Skeletal muscle tissue (tissue), 4 donors: Measurements from ENCODE around the gene C6. TPM values are rescaled to one million over a fixed set of nuclear protein-coding genes. Genes with fewer than 3 reads are reported as not detected.

Experiments
- H3K27ac ChIP-seq: one replicate; pipeline ENCODE4 v1.7.0; 2013; ENCODE audit warnings: mild to moderate bottlenecking, low read depth, low read length, inconsistent platforms
- H3K27me3 ChIP-seq, 3 donors: one replicate each; pipeline ENCODE4 v1.7.0; 2013; ENCODE audit warnings: low read length in 3 of 3; ENCODE audit not compliant: control insufficient read depth in 3 of 3, insufficient read depth in 3 of 3
- H3K36me3 ChIP-seq, 3 donors: one replicate each; pipeline ENCODE4 v1.7.0; 2013; ENCODE audit warnings: low read length in 3 of 3; ENCODE audit not compliant: control insufficient read depth in 3 of 3, insufficient read depth in 3 of 3
- H3K4me1 ChIP-seq, 3 donors: one replicate each; pipeline ENCODE4 v1.7.0; 2013; ENCODE audit warnings: low read length in 3 of 3, mild to moderate bottlenecking in 3 of 3; ENCODE audit not compliant: control insufficient read depth in 3 of 3, insufficient read depth in 3 of 3
- H3K4me3 ChIP-seq, 3 donors: one replicate each; pipeline ENCODE4 v1.7.0; 2013; ENCODE audit warnings: low read length in 3 of 3
- H3K9ac ChIP-seq, 3 donors: one replicate each; pipeline ENCODE4 v1.7.0; 2013; ENCODE audit warnings: low read length in 3 of 3, mild to moderate bottlenecking in 3 of 3, moderate library complexity in 2 of 3, low read depth in 1 of 3
- H3K9me3 ChIP-seq, 3 donors: one replicate each; pipeline ENCODE4 v1.7.0; 2013; ENCODE audit warnings: low read length in 3 of 3; ENCODE audit not compliant: control insufficient read depth in 3 of 3
- total RNA-seq: library from RNA; depleted of rRNA; stranded (reverse); fragments of >200 nt; gene quantifications from one replicate; pipeline ENCODE4 v1.2.3, GENCODE V29; 2014
- donor health status: Osteomylitis.

C6 gene
- total RNA-seq, 1 donor from 2014 or later = not detected

DNA sequence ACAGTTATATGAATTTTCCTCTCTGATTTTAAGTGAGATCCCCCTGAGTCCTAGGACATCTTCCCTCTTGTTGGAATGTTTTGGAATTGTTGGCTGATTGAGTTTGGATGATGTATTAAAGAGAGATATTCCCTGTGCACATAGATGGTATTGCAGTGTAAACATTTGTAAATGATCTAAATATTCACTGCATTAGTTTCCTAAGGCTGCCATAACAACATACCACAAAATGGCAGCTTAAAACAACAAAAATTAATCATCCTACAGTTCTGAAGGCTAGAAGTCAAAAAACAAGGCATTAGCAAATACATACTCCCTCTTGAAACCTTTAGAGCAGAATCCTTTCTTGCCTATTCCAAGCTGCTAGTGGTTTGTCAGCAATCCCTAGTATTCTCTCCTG lies 104.1 kb downstream of the C6 start:
- Histone ChIP-seq H3K4me1 (no peaks in the 10 kb centered on the region), H3K36me3 (no peaks in the 10 kb centered on the region), H3K9me3 (no peaks in the 10 kb centered on the region), H3K9ac (no peak overlapping the region), H3K27me3 (no peaks in the 10 kb centered on the region), H3K27ac (no peak overlapping the region), H3K4me3 (no peak overlapping the region)

DNA sequence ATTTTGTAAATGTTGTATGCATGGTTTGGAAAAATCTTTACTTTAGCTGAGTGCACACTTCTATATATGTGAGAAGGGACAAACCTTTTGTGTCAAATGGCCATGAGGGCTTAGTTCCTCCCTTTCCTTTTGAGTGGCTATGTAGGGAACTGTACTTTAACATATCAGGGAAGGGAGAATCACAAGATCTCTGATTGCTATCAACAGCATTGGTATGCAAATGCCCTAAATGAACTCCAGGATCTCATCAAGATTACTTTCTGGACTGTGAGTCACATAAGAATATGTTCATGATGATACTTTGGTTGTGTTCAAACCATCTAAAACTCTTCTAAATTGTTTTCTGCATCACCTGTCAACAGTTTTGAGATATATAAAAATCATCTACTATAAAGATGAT lies 111.0 kb downstream of the C6 start:
- Histone ChIP-seq H3K36me3 (no peaks in the 10 kb centered on the region), H3K9ac (no peak overlapping the region), H3K27ac (no peak overlapping the region), H3K4me1 (no peaks in the 10 kb centered on the region), H3K27me3 (no peaks in the 10 kb centered on the region), H3K9me3 (no peaks in the 10 kb centered on the region), H3K4me3 (no peak overlapping the region)

DNA sequence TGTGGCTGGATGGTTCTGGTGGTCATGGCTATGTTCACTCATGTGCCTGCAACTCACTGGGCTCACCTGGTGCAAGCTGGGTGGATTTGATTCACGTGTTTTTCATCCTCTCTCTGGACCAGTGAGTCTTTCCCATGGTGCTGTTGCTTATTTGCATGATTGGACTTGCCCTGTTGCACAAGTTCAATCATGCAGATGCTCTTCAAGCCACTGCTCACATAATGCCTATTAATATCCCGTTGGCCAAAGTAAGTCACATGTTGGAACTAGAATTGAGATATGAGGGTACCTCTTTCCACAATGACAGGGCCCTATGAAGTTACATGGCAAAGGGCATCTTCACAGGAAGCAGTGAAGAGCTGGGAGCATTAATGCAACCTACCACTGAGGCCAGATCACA lies 115.7 kb downstream of the C6 start:
- Histone ChIP-seq H3K9me3 (peaks cover 0 to 2% (median 0%) of the 10 kb centered on the region in 3 donors), H3K36me3 (no peaks in the 10 kb centered on the region), H3K4me1 (no peaks in the 10 kb centered on the region), H3K4me3 (no peak overlapping the region), H3K27me3 (no peaks in the 10 kb centered on the region), H3K27ac (no peak overlapping the region), H3K9ac (no peak overlapping the region)

DNA sequence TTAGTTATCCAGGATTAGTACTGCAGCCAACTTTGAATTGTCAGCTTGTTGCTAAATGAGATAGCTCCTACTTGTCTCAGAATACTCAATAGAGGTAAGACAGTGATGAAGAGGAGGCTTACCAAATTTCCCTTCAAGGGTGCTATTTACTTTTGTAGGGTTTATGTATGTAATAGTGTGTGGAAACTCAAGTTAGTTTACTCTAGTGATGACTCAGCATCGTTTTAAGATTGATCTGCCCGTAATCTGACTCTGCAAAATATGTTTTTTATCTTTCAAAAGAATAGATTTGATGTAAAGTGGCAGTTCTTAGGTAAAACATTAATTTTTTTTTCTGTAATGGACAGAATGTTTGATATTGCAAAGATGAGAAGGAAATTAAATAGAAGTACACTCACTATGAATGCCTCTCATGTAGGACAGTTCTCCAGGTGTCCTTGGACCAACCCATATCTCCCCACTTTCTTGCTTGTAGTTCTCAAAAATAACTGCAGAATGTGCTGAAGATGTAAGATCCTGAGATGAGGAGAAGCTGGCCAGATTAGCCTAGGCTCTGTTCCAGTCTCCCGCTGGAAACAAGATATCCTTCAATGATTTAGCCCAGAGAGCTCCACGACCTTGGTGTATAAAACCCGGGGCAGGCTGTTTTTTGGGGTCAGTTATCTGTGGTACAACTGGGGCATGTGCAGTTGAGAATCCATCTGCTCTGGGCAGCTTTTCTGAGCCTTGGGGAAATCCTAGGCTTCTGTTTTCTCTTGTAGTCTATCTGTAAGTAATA lies 117.8 kb downstream of the C6 start:
- H3K36me3 ChIP-seq = no peaks in the 10 kb centered on the region
- no peaks in the 10 kb centered on the region for H3K27me3 ChIP-seq
- H3K4me1 ChIP-seq = no peaks in the 10 kb centered on the region
- H3K27ac ChIP-seq = no peak overlapping the region
- H3K9ac ChIP-seq = no peak overlapping the region
- no peak overlapping the region for H3K4me3 ChIP-seq
- H3K9me3 ChIP-seq = peaks cover 0 to 2% (median 0%) of the 10 kb centered on the region in 3 donors

DNA sequence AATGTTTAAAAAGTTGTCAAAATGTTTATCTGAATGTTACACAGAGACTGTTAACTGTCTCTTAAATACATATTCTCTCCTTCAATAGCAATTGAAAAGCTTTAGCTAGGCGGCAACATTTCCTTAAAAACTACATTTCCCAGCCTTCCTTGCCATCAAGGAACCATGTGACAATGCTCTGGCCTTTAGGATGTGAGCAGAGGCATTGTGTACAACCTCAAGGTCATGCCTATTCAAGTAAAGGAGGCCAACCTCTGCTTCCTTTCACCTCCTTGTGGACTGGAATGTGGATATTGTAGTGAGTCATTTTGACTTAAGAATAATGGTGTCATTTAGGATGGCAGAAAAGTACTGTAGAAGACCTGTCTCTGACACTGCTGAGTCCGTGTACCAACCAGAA lies 118.5 kb downstream of the C6 start:
- Histone ChIP-seq H3K4me3 (no peak overlapping the region), H3K4me1 (no peaks in the 10 kb centered on the region), H3K9ac (no peak overlapping the region), H3K9me3 (peaks cover 0 to 2% (median 0%) of the 10 kb centered on the region in 3 donors), H3K27ac (no peak overlapping the region), H3K36me3 (no peaks in the 10 kb centered on the region), H3K27me3 (no peaks in the 10 kb centered on the region)

DNA sequence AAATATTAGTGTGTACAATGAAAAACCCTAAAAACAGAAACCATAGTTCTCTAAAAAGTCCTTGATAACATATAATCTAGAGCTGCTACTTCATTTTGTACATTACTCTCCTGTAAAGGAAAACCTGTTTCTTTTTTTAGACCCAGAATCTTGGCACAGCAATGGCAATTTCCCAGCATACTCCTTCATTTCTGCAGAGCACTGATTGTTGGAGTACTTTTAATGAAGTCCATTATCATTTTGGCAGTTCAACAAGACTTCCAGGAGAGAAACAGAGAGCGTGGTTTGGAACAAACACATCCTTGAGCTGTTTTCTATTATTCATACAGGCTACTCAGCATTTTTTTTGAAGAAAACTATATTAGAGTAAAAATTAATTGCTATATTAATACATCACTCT lies 119.5 kb downstream of the C6 start:
- Histone ChIP-seq H3K27ac (no peak overlapping the region), H3K4me3 (no peak overlapping the region), H3K9ac (no peak overlapping the region), H3K27me3 (no peaks in the 10 kb centered on the region), H3K4me1 (no peaks in the 10 kb centered on the region), H3K36me3 (no peaks in the 10 kb centered on the region), H3K9me3 (peaks cover 0 to 2% (median 0%) of the 10 kb centered on the region in 3 donors)

Other genes starting within 250 kb of the C6 start
- not detected for gene MROH2B, start 142.2 kb downstream of the C6 start, total RNA-seq